Transverse colon (tissue), 4 donors: ENCODE results near the gene RHBDL1.

ENCODE experiments used
- EP300 ChIP-seq: sonication (generic); formaldehyde crosslinking; IDR thresholded peaks from one replicate; pipeline ENCODE4 v1.6.1; 2017; ENCODE audit warnings: antibody characterized with exemption, low read depth
- POLR2A ChIP-seq: fragments of 450-650 bp; IDR thresholded peaks from one replicate; pipeline ENCODE4 v1.6.1; 2016; ENCODE audit warnings: antibody characterized with exemption, mild to moderate bottlenecking, moderate library complexity
- POLR2AphosphoS5 ChIP-seq, 3 donors: sonication (generic); formaldehyde crosslinking; IDR thresholded peaks; one replicate each; pipeline ENCODE4 v1.6.1; 2016; ENCODE audit warnings: antibody characterized with exemption in 3 of 3
- TF ChIP-seq, protein P1 (sequence below), 5 experiments: fragments of 200-600 bp in 3 of 5; fragments of 450-650 bp in 2 of 5; sonication (generic) in 3 of 5; IDR thresholded peaks; 1 replicate in 2 of 5; 2 replicates in 3 of 5; pipeline ENCODE4 v1.5.1; 2016 to 2017; ENCODE audit warnings: antibody characterized with exemption in 5 of 5, inconsistent platforms in 3 of 5, mild to moderate bottlenecking in 2 of 5, moderate library complexity in 1 of 5

GRCh38 chr16:698911-699671 lies 23.6 kb downstream of the RHBDL1 start:
- TF ChIP-seq EP300: no peak
- no peak for TF ChIP-seq POLR2AphosphoS5 (IDR thresholded peaks at IDR 0.05)
- TF ChIP-seq, protein P1, sequence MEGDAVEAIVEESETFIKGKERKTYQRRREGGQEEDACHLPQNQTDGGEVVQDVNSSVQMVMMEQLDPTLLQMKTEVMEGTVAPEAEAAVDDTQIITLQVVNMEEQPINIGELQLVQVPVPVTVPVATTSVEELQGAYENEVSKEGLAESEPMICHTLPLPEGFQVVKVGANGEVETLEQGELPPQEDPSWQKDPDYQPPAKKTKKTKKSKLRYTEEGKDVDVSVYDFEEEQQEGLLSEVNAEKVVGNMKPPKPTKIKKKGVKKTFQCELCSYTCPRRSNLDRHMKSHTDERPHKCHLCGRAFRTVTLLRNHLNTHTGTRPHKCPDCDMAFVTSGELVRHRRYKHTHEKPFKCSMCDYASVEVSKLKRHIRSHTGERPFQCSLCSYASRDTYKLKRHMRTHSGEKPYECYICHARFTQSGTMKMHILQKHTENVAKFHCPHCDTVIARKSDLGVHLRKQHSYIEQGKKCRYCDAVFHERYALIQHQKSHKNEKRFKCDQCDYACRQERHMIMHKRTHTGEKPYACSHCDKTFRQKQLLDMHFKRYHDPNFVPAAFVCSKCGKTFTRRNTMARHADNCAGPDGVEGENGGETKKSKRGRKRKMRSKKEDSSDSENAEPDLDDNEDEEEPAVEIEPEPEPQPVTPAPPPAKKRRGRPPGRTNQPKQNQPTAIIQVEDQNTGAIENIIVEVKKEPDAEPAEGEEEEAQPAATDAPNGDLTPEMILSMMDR (IDR thresholded peaks at IDR 0.05): no peak
- TF ChIP-seq POLR2A: no peak
